IPS-15b (cell line): ENCODE results near the gene SHROOM1.
A peak's percentile ranks its signal among the peaks of the same experiment; 100 is the strongest.

Experiments
- H3K27me3 ChIP-seq: one replicate; pipeline ENCODE4 v1.6.1; 2013; ENCODE audit warnings: low read length; ENCODE audit not compliant: control insufficient read depth, insufficient read depth
- H3K36me3 ChIP-seq: one replicate; pipeline ENCODE4 v1.6.1; 2013; ENCODE audit warnings: low read length; ENCODE audit not compliant: control insufficient read depth, insufficient read depth
- H3K4me1 ChIP-seq: one replicate; pipeline ENCODE4 v1.6.1; 2013; ENCODE audit warnings: mild to moderate bottlenecking, low read length; ENCODE audit not compliant: control insufficient read depth, insufficient read depth
- H3K4me3 ChIP-seq: one replicate; pipeline ENCODE4 v1.5.1; 2013; ENCODE audit warnings: low read depth, low read length
- H3K9ac ChIP-seq: one replicate; pipeline ENCODE4 v1.6.1; 2013; ENCODE audit warnings: low read depth, mild to moderate bottlenecking, low read length
- H3K9me3 ChIP-seq: one replicate; pipeline ENCODE4 v1.6.1; 2013; ENCODE audit warnings: mild to moderate bottlenecking, low read length; ENCODE audit not compliant: control insufficient read depth, insufficient read depth

SHROOM1 gene

GRCh38 chr5:132848270-132848669, 17.8 kb upstream of the SHROOM1 start:
- Histone ChIP-seq H3K9ac (no peak overlapping the region), H3K9me3 (no peaks in the 10 kb centered on the region), H3K4me1 (no peaks in the 10 kb centered on the region), H3K36me3 (no peaks in the 10 kb centered on the region), H3K4me3 (no peak overlapping the region), H3K27me3 (no peaks in the 10 kb centered on the region)

- Histone ChIP-seq H3K27me3 (no peaks in the 10 kb centered on the region), H3K9me3 (no peaks in the 10 kb centered on the region), H3K36me3 (no peaks in the 10 kb centered on the region), H3K4me3 (no peak overlapping the region), H3K4me1 (no peaks in the 10 kb centered on the region), H3K9ac (no peak overlapping the region)
These were observed 10.9 kb upstream of the SHROOM1 start for GRCh38 chr5:132841305-132841704.

DNA sequence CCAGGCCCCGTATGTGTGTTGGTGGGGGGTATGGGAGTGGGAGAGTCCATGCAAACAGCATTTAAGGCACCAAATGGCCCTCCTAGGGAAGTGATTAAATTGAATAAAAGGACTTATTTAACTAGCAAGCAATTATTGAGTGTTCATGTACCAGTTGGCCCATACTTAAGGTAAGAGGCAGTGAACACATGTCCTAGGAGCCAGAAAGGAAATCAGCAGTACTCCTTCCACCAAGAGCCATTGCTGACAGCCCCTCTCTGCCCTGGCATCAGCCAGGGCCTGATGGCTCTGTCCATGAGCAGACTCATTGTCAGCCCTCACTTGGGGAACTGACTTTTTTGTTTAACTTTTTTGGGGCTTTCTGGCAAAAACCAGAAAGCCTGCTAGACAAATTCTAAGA, 10.4 kb upstream of the SHROOM1 start:
- Histone ChIP-seq H3K9me3 (no peaks in the 10 kb centered on the region), H3K27me3 (no peaks in the 10 kb centered on the region), H3K9ac (no peak overlapping the region), H3K4me1 (no peaks in the 10 kb centered on the region), H3K4me3 (no peak overlapping the region), H3K36me3 (no peaks in the 10 kb centered on the region)

DNA sequence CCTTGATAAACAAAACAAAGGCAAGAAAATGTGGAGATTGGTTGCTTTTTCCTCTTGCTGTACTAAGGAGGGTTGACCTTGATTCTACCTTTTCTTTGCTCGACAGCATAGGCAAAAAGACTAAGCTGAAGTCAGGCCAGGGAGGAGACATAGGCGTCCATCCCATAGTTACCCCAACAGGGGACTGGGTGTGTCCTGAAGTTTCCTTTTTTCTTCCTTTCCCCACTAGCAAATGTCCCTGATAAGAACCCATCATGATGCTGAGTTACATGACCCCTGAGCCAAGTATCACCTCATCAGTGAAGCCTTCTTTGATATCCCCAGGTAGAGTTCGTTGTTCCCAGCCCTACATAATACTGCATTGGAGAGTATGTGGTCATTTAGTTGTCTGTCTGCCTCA, 9.9 kb upstream of the SHROOM1 start:
- Histone ChIP-seq H3K27me3 (no peaks in the 10 kb centered on the region), H3K9me3 (no peaks in the 10 kb centered on the region), H3K4me1 (peaks cover 2% of the 10 kb centered on the region), H3K9ac (no peak overlapping the region), H3K4me3 (no peak overlapping the region), H3K36me3 (no peaks in the 10 kb centered on the region)

- Histone ChIP-seq H3K4me3 (no peak overlapping the region), H3K36me3 (no peaks in the 10 kb centered on the region), H3K4me1 (peaks cover 2% of the 10 kb centered on the region), H3K9ac (no peak overlapping the region), H3K9me3 (no peaks in the 10 kb centered on the region), H3K27me3 (no peaks in the 10 kb centered on the region)
These were observed 9.2 kb upstream of the SHROOM1 start for GRCh38 chr5:132839426-132840301.

- Histone ChIP-seq H3K36me3 (no peaks in the 10 kb centered on the region), H3K9ac (no peak overlapping the region), H3K27me3 (no peaks in the 10 kb centered on the region), H3K4me1 (peaks cover 2% of the 10 kb centered on the region), H3K4me3 (no peak overlapping the region), H3K9me3 (no peaks in the 10 kb centered on the region)
These were observed 8.3 kb upstream of the SHROOM1 start for GRCh38 chr5:132838516-132839282.

DNA sequence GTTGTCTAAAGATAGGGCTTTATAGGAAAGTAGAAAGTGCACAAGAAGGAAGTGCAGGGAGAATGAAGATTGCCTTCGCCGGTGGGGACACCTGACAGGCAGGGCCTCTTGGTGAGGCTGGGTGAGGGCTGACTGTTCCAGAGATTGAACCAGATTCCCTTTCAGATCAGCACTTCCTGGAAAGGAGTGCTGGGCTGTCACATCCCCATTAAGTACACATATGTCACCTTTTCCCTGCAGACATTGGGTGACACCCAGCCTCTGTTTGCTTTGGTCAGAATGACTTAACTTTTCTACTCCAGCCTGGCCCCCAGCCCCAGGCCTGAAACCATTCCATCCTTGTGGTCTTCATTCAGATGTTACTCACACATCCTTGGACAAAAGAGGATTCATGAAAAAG, 7.4 kb upstream of the SHROOM1 start:
- no peaks in the 10 kb centered on the region for H3K36me3 ChIP-seq
- no peaks in the 10 kb centered on the region for H3K9me3 ChIP-seq
- H3K9ac ChIP-seq = no peak overlapping the region
- no peak overlapping the region for H3K4me3 ChIP-seq
- peaks cover 5% of the 10 kb centered on the region for H3K27me3 ChIP-seq
- peaks cover 2% of the 10 kb centered on the region for H3K4me1 ChIP-seq

- Histone ChIP-seq H3K27me3 (peaks cover 13% of the 10 kb centered on the region), H3K9ac (no peak overlapping the region), H3K36me3 (no peaks in the 10 kb centered on the region), H3K9me3 (no peaks in the 10 kb centered on the region), H3K4me3 (no peak overlapping the region), H3K4me1 (peaks cover 2% of the 10 kb centered on the region)
These were observed 6.4 kb upstream of the SHROOM1 start for GRCh38 chr5:132836852-132837251.

GRCh38 chr5:132834057-132834456, 3.6 kb upstream of the SHROOM1 start:
- Histone ChIP-seq H3K9ac (no peak overlapping the region), H3K4me1 (peaks cover 2% of the 10 kb centered on the region), H3K36me3 (no peaks in the 10 kb centered on the region), H3K9me3 (no peaks in the 10 kb centered on the region), H3K4me3 (no peak overlapping the region), H3K27me3 (peaks cover 36% of the 10 kb centered on the region)

DNA sequence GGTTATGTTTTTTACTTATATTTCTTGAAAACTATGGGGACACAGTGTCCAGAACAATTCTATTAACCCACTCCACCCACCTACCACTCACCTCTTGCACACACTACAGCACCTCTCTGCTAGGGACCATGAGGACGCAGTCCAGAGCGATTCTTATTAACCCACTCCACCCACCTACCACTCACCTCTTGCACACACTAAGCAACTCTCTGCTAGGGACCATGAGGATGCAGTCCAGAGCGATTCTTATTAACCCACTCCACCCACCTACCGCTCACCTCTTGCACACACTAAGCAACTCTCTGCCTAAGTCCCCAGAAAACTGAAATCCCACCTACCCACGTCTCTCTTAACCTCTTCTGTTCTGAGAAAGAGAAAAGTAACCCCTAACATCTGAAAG, 2.2 kb upstream of the SHROOM1 start:
- Histone ChIP-seq H3K4me1 (peaks cover 2% of the 10 kb centered on the region), H3K9me3 (no peaks in the 10 kb centered on the region), H3K9ac (no peak overlapping the region), H3K27me3 (peaks cover 50% of the 10 kb centered on the region), H3K4me3 (no peak overlapping the region), H3K36me3 (no peaks in the 10 kb centered on the region)

- Histone ChIP-seq H3K4me1 (peaks cover 3% of the 10 kb centered on the region), H3K4me3 (peak overlapping the region; percentile 73), H3K9ac (peak overlapping the region; percentile 26), H3K9me3 (no peaks in the 10 kb centered on the region), H3K36me3 (no peaks in the 10 kb centered on the region), H3K27me3 (peaks cover 63% of the 10 kb centered on the region)
These were observed 831 bp upstream of the SHROOM1 start for GRCh38 chr5:132831095-132831860.
